22Rv1 (cell line): ENCODE results near the gene HOXD10.

Experiments used
- CTCF ChIP-seq: fragments of 450-650 bp; IDR thresholded peaks from 2 replicates; pipeline ENCODE4 v1.5.1; 2017; ENCODE audit warnings: mild to moderate bottlenecking
- ZFX ChIP-seq: fragments of 450-650 bp; IDR thresholded peaks from 2 replicates; pipeline ENCODE4 v1.6.1; 2017; ENCODE audit warnings: antibody characterized with exemption, borderline replicate concordance

GRCh38 chr2:176122052-176122682 is 5.6 kb downstream of the HOXD10 start:
- TF ChIP-seq CTCF (no peak), ZFX (no peak)
